A673 (cell line): Measurements from ENCODE around the gene HRC.

Experiments used
- CTCF ChIP-seq: fragments of 300-800, 200-600 bp; sonication (generic); conservative IDR thresholded peaks from 2 replicates; pipeline ENCODE4 v1.5.1; 2017; ENCODE audit warnings: low read depth, mild to moderate bottlenecking, antibody characterized with exemption, low read length, moderate library complexity, mixed read lengths
- EZH2 ChIP-seq: fragments of 200-600 bp; sonication (generic); IDR thresholded peaks from 2 replicates; pipeline ENCODE4 v1.6.1; 2017; ENCODE audit warnings: borderline replicate concordance, low read depth, mild to moderate bottlenecking, mixed read lengths, antibody characterized with exemption, low read length; ENCODE audit not compliant: poor library complexity, severe bottlenecking

GRCh38 chr19:49145573-49146407 lies 9.4 kb downstream of the HRC start:
- TF ChIP-seq CTCF (peak; percentile 99), EZH2 (no peak)
